GM12872 (cell line): Measurements from ENCODE around the gene VCAM1.

Source experiments
- CTCF ChIP-seq: IDR thresholded peaks from 3 replicates; pipeline ENCODE4 v1.5.1; 2011; ENCODE audit warnings: low read depth, mild to moderate bottlenecking, low read length, moderate library complexity; ENCODE audit not compliant: insufficient read depth

The VCAM1 gene

GRCh38 chr1:100714599-100714998, 4.9 kb upstream of the VCAM1 start:
- no peak for TF ChIP-seq CTCF

DNA sequence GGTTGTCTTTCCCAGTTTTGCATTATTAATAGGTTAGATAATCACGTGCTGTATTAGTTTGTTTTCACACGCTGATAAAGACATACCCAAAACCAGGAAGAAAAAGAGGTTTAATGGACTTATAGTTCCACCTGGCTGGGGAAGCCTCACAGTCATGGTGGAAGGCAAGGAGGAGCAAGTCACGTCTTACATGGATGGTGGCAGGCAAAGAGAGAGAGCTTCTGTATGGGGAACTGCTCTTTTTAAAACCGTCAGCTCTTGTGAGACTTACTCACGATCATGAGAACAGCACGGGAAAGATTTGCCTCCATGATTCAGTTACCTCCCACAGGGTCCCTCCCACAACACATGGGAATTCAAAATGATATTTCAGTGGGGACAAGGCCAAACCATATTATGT, 2.3 kb upstream of the VCAM1 start:
- TF ChIP-seq CTCF = no peak

GRCh38 chr1:100718581-100718980, 961 bp upstream of the VCAM1 start:
- no peak for TF ChIP-seq CTCF

DNA sequence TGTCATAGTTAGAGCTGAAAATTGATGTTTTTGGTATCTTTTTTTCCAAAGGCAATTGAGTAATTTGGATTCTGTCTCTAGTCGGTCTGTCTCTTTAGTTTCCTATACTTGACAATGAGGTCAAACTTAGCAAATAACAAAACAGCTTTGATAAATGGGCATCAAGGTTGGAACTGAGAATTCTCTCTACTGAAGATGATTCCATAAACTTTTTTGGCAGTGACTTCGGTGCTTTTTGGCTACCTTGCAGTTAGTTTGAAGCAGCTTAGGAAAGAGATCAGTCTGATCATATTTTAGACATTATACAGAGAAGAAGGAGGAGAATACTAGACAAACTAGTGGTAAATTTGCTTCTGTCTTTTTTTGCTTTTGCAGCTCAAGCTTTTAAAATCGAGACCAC, 559 bp downstream of the VCAM1 start:
- no peak for TF ChIP-seq CTCF

GRCh38 chr1:100720751-100721150, 1.2 kb downstream of the VCAM1 start:
- no peak for TF ChIP-seq CTCF

GRCh38 chr1:100721526-100722207, 2.1 kb downstream of the VCAM1 start:
- TF ChIP-seq CTCF = no peak

- no peak for TF ChIP-seq CTCF
These were observed 2.7 kb downstream of the VCAM1 start for GRCh38 chr1:100722221-100722620.
